ENCODE data around the gene HPDL.

HPDL gene

DNA sequence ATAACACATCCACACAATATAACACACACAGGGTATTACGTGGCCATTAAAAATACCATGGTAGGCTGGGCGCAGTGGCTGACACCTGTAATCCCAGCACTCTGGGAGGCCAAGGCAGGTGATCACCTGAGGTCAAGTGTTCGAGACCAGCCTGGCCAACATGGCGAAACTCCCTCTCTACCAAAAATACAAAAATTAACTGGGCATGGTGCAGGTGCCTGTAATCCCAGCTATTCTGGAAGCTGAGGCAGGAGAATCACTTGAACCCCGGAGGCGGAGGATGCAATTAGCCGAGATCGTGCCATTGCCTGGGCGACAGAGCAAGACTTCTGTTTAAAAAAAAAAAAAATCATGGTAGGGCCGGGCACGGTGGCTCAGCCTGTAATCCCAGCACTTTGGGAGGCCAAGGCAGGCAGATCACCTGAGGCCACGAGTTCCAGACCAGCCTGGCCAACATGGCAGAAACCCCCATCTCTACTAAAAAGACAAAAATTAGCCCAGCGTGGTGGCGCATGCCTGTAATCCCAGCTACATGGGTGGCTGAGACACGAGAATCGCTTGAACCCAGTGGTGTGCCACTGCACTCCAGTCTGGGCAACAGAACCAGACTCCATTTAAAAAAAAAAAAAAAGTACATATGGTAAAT lies 24.1 kb upstream of the HPDL start:
- Histone ChIP-seq H3K36me3 (ENCODE audit: insufficient read depth, low read length) (no peaks in the 10 kb centered on the region), H3K27ac (ENCODE audit: low read depth, low read length) (peak overlapping the region; percentile 80), H3K4me1 (ENCODE audit: control insufficient read depth, insufficient read depth, low read length, unreplicated experiment) (peaks cover 19% of the 10 kb centered on the region), H3K27me3 (ENCODE audit: insufficient read depth, low read length) (no peaks in the 10 kb centered on the region), H3K4me3 (ENCODE audit: low read depth, low read length) (peak overlapping the region; percentile 80), H2AFZ (ENCODE audit: low read length, unreplicated experiment) (peak overlapping the region; percentile 39), H3K79me2 (ENCODE audit: control insufficient read depth, insufficient read depth, low read length, unreplicated experiment) (no peaks in the 10 kb centered on the region)

DNA sequence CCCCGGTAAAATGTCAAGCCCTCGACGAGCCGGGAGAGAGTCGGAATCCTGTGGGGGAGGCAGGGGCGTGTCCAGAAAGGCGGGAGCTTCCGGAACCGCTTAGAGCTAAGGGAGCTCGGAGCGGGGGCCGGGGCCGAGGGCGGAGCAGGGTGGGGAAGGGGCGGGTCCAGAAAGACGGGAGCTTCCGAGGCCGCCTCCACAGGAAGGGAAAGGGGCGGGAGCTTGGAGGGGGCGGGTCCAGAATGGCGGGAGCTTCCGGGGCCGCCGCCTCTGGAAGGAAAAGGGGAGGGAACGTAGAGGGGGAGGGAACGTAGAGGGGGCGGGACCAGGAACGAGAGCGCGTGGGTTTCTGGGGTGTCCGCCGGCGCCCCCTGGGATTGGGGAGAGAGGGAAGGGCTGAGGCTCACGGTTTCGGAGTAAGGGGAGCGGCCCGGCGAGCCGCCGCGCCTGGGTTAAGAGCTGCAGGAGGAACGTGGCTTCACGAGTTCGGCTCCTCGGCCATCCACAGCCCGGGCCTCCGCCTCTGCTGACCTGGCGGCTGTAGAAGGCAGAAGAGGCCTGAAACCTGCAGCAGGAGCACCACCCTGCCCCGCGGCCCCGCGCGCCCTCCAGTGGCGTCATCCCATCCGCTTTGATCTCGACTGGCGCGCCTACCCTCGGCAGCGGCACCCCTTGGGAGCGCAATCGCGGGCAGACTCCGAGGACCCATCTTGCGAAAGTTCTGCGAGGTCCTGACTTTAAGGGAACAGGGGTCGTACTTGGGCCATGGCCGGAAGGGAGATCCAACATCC lies 23.0 kb upstream of the HPDL start:
- no peaks in the 10 kb centered on the region for H3K79me2 ChIP-seq (ENCODE audit: control insufficient read depth, insufficient read depth, low read length, unreplicated experiment)
- peaks cover 19% of the 10 kb centered on the region for H3K4me1 ChIP-seq (ENCODE audit: control insufficient read depth, insufficient read depth, low read length, unreplicated experiment)
- no peaks in the 10 kb centered on the region for H3K27me3 ChIP-seq (ENCODE audit: insufficient read depth, low read length)
- H3K27ac ChIP-seq (ENCODE audit: low read depth, low read length): peak overlapping the region; percentile 80
- peak overlapping the region; percentile 80 for H3K4me3 ChIP-seq (ENCODE audit: low read depth, low read length)
- no peaks in the 10 kb centered on the region for H3K36me3 ChIP-seq (ENCODE audit: insufficient read depth, low read length)
- H2AFZ ChIP-seq (ENCODE audit: low read length, unreplicated experiment): peak overlapping the region; percentile 39

DNA sequence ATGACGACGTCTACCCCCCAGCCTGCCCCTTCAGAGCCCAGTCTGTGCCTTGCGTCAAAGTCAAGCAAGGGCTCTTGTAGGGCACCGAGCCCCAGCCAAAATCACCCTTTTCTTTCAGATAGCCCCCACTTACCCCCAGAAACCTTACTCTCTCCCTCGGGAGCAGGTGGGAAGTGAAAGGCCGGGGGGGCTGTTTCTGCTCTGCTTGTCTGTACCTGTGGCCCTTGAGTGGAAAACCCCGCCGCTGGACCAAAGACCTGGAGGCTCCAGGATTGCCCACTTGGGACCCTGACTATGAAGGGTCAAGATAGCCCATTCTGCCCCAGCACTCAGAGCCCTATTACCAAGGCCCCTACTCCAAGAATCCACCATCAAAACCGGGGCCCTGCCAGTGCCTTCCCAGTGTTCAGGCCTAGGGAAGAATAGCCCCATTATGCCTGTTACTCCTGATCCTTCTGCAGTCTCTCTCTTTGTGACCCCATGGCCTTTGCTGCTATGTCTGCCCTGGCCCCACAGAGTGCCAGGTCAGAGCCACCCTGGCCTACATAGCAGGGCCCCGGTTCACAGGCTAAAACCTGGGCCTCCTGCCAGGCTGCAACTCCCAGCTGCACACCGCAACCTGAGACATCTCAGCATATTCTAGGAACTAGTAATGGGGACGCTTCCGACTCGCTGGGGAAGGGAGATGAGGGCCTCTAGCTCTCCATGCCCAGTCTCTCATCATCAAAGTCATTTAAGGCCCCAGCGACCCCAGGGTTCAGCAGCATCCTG lies 22.2 kb upstream of the HPDL start:
- no peaks in the 10 kb centered on the region for H3K36me3 ChIP-seq (ENCODE audit: insufficient read depth, low read length)
- no peaks in the 10 kb centered on the region for H3K79me2 ChIP-seq (ENCODE audit: control insufficient read depth, insufficient read depth, low read length, unreplicated experiment)
- H3K27ac ChIP-seq (ENCODE audit: low read depth, low read length): peak overlapping the region; percentile 69
- H3K27me3 ChIP-seq (ENCODE audit: insufficient read depth, low read length): no peaks in the 10 kb centered on the region
- H3K4me1 ChIP-seq (ENCODE audit: control insufficient read depth, insufficient read depth, low read length, unreplicated experiment): peaks cover 19% of the 10 kb centered on the region
- H2AFZ ChIP-seq (ENCODE audit: low read length, unreplicated experiment): no peak overlapping the region
- H3K4me3 ChIP-seq (ENCODE audit: low read depth, low read length): peak overlapping the region; percentile 80

DNA sequence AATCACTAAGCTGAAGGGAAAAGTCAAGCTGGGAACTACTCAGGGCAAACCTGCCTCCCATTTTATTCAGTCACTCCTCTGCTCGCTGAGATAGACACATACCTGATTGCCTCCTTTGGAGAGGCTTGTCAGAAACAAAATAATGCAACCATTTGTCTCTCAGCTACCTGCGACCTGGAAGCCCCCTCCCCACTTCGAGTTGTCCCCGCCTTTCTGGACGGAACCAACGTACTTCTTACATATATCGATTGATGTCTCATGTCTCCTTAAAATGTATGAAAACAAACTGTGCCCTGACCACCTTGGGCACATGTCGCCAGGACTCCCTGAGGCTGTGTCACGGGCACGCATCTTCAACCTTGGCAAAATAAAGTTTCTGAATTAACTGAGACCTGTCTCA lies 21.5 kb upstream of the HPDL start:
- no peaks in the 10 kb centered on the region for H3K27me3 ChIP-seq (ENCODE audit: insufficient read depth, low read length)
- no peaks in the 10 kb centered on the region for H3K36me3 ChIP-seq (ENCODE audit: insufficient read depth, low read length)
- H3K27ac ChIP-seq (ENCODE audit: low read depth, low read length): no peak overlapping the region
- no peak overlapping the region for H2AFZ ChIP-seq (ENCODE audit: low read length, unreplicated experiment)
- peaks cover 19% of the 10 kb centered on the region for H3K4me1 ChIP-seq (ENCODE audit: control insufficient read depth, insufficient read depth, low read length, unreplicated experiment)
- H3K79me2 ChIP-seq (ENCODE audit: control insufficient read depth, insufficient read depth, low read length, unreplicated experiment): no peaks in the 10 kb centered on the region
- H3K4me3 ChIP-seq (ENCODE audit: low read depth, low read length): no peak overlapping the region

DNA sequence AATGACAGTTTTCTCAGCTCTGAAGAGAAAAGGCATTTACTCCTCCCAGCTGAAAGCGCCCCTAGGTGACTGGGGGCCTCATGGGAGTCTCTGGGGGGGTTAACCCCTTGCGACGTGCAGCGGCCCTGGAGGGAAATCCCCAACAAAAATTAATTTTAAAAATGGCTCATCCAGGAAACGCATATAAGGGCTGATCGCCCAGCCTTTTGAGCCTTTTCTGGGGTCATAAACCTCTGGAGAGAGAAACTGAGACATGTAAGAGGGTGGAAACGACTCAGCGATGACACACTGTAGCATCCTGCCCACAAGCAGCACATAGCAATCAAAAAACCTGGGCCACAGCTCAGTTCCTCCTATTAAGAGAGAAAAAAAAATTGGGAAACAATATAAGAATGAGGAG lies 20.4 kb upstream of the HPDL start:
- no peak overlapping the region for H3K4me3 ChIP-seq (ENCODE audit: low read depth, low read length)
- peak overlapping the region; percentile 17; the same call in 1 of the 2 replicates for H3K27ac ChIP-seq (ENCODE audit: low read depth, low read length)
- no peak overlapping the region for H2AFZ ChIP-seq (ENCODE audit: low read length, unreplicated experiment)
- H3K36me3 ChIP-seq (ENCODE audit: insufficient read depth, low read length): no peaks in the 10 kb centered on the region
- peaks cover 19% of the 10 kb centered on the region for H3K4me1 ChIP-seq (ENCODE audit: control insufficient read depth, insufficient read depth, low read length, unreplicated experiment)
- no peaks in the 10 kb centered on the region for H3K79me2 ChIP-seq (ENCODE audit: control insufficient read depth, insufficient read depth, low read length, unreplicated experiment)
- H3K27me3 ChIP-seq (ENCODE audit: insufficient read depth, low read length): no peaks in the 10 kb centered on the region

DNA sequence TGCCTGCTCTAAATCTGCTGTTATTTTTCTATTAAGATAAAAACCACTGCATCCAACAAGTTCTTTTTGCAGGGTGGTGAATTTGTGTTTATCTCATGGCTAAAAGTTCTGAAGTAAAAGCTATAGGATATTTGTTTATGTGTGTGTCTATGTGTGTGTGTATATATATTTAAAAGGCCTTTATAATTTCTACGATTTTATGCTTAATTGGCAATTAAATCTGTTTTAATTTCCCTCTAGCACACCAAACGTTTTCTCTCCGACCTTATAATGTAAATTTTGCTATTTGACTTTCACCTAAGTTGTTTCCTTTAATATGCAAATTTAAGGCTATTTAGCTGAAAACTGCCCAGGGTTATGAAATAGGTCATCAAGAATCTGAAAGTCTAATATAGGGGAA lies 19.8 kb upstream of the HPDL start:
- Histone ChIP-seq H2AFZ (ENCODE audit: low read length, unreplicated experiment) (no peak overlapping the region), H3K4me3 (ENCODE audit: low read depth, low read length) (no peak overlapping the region)

DNA sequence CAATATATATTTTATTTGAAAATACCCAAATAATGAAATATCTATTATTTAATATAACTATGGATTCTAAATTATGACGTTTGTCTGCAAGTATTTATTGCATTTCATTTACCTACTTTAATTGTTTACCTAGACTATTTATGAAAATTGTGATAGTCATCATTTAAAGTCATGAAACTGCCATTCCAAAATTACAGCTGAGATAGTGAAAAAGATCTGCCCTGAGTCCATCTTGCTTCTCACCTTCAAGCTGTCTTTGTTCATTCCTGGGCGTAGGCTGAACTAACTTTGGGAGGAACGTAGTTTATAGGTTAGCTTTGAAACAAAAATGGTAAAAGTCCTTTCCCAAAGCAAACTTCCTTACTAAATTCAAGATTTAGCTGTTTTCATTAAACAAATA lies 12.4 kb upstream of the HPDL start:
- no peak overlapping the region for H3K27ac ChIP-seq (ENCODE audit: low read depth, low read length)
- no peaks in the 10 kb centered on the region for H3K36me3 ChIP-seq (ENCODE audit: insufficient read depth, low read length)
- H3K4me1 ChIP-seq (ENCODE audit: control insufficient read depth, insufficient read depth, low read length, unreplicated experiment): no peaks in the 10 kb centered on the region
- H3K4me3 ChIP-seq (ENCODE audit: low read depth, low read length): no peak overlapping the region
- no peaks in the 10 kb centered on the region for H3K79me2 ChIP-seq (ENCODE audit: control insufficient read depth, insufficient read depth, low read length, unreplicated experiment)
- no peak overlapping the region for H2AFZ ChIP-seq (ENCODE audit: low read length, unreplicated experiment)
- H3K27me3 ChIP-seq (ENCODE audit: insufficient read depth, low read length): no peaks in the 10 kb centered on the region; the same call in 1 of the 2 replicates

More for the DNA sequence above, 19.8 kb upstream of the HPDL start:
- Histone ChIP-seq H3K27ac (ENCODE audit: low read depth, low read length) (peak overlapping the region; percentile 17; the same call in 1 of the 2 replicates), H3K79me2 (ENCODE audit: control insufficient read depth, insufficient read depth, low read length, unreplicated experiment) (no peaks in the 10 kb centered on the region), H3K4me1 (ENCODE audit: control insufficient read depth, insufficient read depth, low read length, unreplicated experiment) (peaks cover 19% of the 10 kb centered on the region), H3K36me3 (ENCODE audit: insufficient read depth, low read length) (no peaks in the 10 kb centered on the region), H3K27me3 (ENCODE audit: insufficient read depth, low read length) (no peaks in the 10 kb centered on the region)

DNA sequence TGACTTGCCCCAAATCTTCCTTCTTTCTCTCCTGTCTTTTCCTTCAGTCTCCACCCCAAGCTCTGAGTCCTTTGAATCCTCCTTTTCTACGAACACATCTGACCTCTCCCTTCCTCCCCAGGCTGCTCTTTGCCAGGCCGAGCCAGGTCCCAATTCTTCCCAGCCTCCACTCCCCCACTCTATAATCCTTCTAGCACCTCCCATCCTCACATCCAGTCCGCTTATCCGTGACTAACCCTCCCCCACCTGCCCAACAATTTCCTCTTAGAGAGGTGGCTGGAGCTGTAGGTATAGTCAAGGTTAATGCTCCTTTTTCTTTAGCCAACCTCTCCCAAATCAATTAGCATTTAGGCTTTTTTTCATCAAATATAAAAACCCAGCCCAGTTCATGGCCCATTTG lies 9.5 kb upstream of the HPDL start:
- H3K36me3 ChIP-seq (ENCODE audit: insufficient read depth, low read length): no peaks in the 10 kb centered on the region
- no peak overlapping the region for H2AFZ ChIP-seq (ENCODE audit: low read length, unreplicated experiment)
- H3K27ac ChIP-seq (ENCODE audit: low read depth, low read length): no peak overlapping the region
- no peaks in the 10 kb centered on the region for H3K4me1 ChIP-seq (ENCODE audit: control insufficient read depth, insufficient read depth, low read length, unreplicated experiment)
- H3K4me3 ChIP-seq (ENCODE audit: low read depth, low read length): no peak overlapping the region
- H3K79me2 ChIP-seq (ENCODE audit: control insufficient read depth, insufficient read depth, low read length, unreplicated experiment): no peaks in the 10 kb centered on the region
- no peaks in the 10 kb centered on the region; the same call in 1 of the 2 replicates for H3K27me3 ChIP-seq (ENCODE audit: insufficient read depth, low read length)

DNA sequence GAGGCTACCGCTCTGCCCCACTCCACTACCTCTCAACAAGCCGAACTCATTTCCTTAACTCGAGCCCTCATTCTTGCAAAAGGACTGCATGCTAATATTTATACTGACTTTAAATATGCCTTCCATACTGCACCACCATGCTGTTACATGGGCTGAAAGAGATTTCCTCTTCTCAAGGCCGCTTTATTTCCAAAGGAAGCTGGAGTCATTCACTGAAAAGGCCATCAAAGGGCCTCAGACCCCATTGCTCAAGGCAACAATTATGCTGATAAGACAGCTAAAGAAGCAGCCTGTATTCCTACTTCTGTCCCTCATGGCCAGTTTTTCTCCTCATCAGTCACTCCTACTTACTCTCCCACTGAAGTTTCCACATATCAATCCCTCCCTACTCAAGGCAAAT lies 6.9 kb upstream of the HPDL start:
- Histone ChIP-seq H3K4me3 (ENCODE audit: low read depth, low read length) (no peak overlapping the region), H3K79me2 (ENCODE audit: control insufficient read depth, insufficient read depth, low read length, unreplicated experiment) (no peaks in the 10 kb centered on the region), H3K36me3 (ENCODE audit: insufficient read depth, low read length) (no peaks in the 10 kb centered on the region), H3K27ac (ENCODE audit: low read depth, low read length) (no peak overlapping the region), H2AFZ (ENCODE audit: low read length, unreplicated experiment) (no peak overlapping the region), H3K4me1 (ENCODE audit: control insufficient read depth, insufficient read depth, low read length, unreplicated experiment) (no peaks in the 10 kb centered on the region), H3K27me3 (ENCODE audit: insufficient read depth, low read length) (no peaks in the 10 kb centered on the region; the same call in 1 of the 2 replicates)

DNA sequence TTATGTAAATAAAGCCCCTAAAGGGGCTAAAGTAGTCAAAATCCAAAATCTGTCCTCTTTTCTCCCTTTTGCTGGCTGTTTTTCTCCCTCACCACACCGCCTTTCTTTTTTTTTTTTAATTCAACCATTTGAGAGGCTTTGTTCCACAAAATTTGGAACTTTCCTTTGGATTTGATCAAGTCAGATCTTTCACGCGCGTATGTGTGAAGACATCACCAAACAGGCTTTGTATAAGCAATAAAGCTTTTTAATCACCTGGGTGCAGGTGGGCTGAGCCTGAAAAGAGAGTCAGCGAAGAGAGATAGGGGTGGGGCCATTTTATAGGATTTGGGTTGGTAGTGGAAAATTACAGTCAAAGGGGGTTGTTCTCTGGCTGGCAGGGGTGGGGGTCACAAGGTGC lies 5.3 kb upstream of the HPDL start:
- no peak overlapping the region for H3K27ac ChIP-seq (ENCODE audit: low read depth, low read length)
- H3K4me1 ChIP-seq (ENCODE audit: control insufficient read depth, insufficient read depth, low read length, unreplicated experiment): peaks cover 11% of the 10 kb centered on the region
- H2AFZ ChIP-seq (ENCODE audit: low read length, unreplicated experiment): no peak overlapping the region
- no peak overlapping the region for H3K4me3 ChIP-seq (ENCODE audit: low read depth, low read length)
- no peaks in the 10 kb centered on the region for H3K36me3 ChIP-seq (ENCODE audit: insufficient read depth, low read length)
- no peaks in the 10 kb centered on the region; the same call in 1 of the 2 replicates for H3K27me3 ChIP-seq (ENCODE audit: insufficient read depth, low read length)
- no peaks in the 10 kb centered on the region for H3K79me2 ChIP-seq (ENCODE audit: control insufficient read depth, insufficient read depth, low read length, unreplicated experiment)

Data from ACC112 (cell line).